H1 (cell line): ENCODE measurements around the gene DMC1. TPM values are rescaled to one million over a fixed set of nuclear protein-coding genes. Genes with fewer than 3 reads are reported as not detected.

Source experiments
- CTCF ChIA-PET: fragments of 300-600 bp; sonication (Branson Sonifier 250); formaldehyde crosslinking; loops from one replicate; lab custom pipeline; 2021; ENCODE audit not compliant: partially characterized antibody; lab: Charles Lee
- POLR2A ChIA-PET: fragments of 300-600 bp; sonication (Branson Sonifier 250); formaldehyde crosslinking; loops from one replicate; lab custom pipeline; 2021; ENCODE audit warnings: inconsistent platforms; ENCODE audit not compliant: partially characterized antibody; lab: Charles Lee
- DNase-seq, 2 experiments: peaks; one replicate each; pipeline versions ENCODE4 v3.0.0 to v3.0.0-alpha.2; 2010 to 2022; ENCODE audit warnings: low spot score in 2 of 2, low read depth in 1 of 2, mixed read lengths in 1 of 2
- FAIRE-seq: peaks from 2 replicates; lab custom pipeline; 2011; peaks lifted over from hg19 to GRCh38; lab: Jason Lieb, UNC
- H2AFZ ChIP-seq: 2 replicates; pipeline ENCODE4 v1.8.1; 2012; ENCODE audit warnings: low read length, inconsistent platforms
- H2AK5ac ChIP-seq: 2 replicates; pipeline ENCODE4 v1.6.1; 2013; ENCODE audit warnings: low read depth, low read length
- H2BK120ac ChIP-seq: replicated peaks from 2 replicates; pipeline ENCODE3; 2013; ENCODE audit warnings: low read depth, low read length, inconsistent platforms
- H2BK12ac ChIP-seq: 2 replicates; pipeline ENCODE4 v1.6.1; 2013; ENCODE audit warnings: low read depth, low read length
- H2BK15ac ChIP-seq: 2 replicates; pipeline ENCODE4 v1.6.1; 2013; ENCODE audit warnings: low read length
- H2BK20ac ChIP-seq: 2 replicates; pipeline ENCODE4 v1.6.1; 2013; ENCODE audit warnings: low read length
- H2BK5ac ChIP-seq: 2 replicates; pipeline ENCODE4 v1.6.1; 2013; ENCODE audit warnings: low read depth, low read length
- H3K14ac ChIP-seq: 2 replicates; pipeline ENCODE4 v1.6.1; 2013; ENCODE audit warnings: inconsistent platforms; ENCODE audit not compliant: insufficient read length
- H3K18ac ChIP-seq: 2 replicates; pipeline ENCODE4 v1.6.1; 2013; ENCODE audit warnings: low read length; ENCODE audit errors: extremely low read depth
- H3K23ac ChIP-seq: 2 replicates; pipeline ENCODE4 v1.6.1; 2013; ENCODE audit warnings: inconsistent platforms; ENCODE audit not compliant: insufficient read length
- H3K23me2 ChIP-seq: 2 replicates; pipeline ENCODE4 v1.6.1; 2013; ENCODE audit warnings: low read depth, low read length
- H3K27ac ChIP-seq: 2 replicates; pipeline ENCODE4 v1.6.1; 2011; ENCODE audit warnings: low read depth, low read length, inconsistent platforms
- H3K27me3 ChIP-seq, 4 experiments: replicated peaks in 1 of 4; 1 replicate in 1 of 4; 2 replicates in 3 of 4; pipeline versions ENCODE4 v1.6.1 to v1.8.1; 2011 to 2013; ENCODE audit warnings: low read length in 3 of 4, mild to moderate bottlenecking in 3 of 4, inconsistent platforms in 2 of 4, mixed read lengths in 2 of 4, moderate library complexity in 1 of 4; ENCODE audit not compliant: control insufficient read depth in 3 of 4, insufficient read depth in 3 of 4; ENCODE audit errors: extremely low read depth in 1 of 4
- H3K36me3 ChIP-seq, 4 experiments: 2 replicates each; pipeline versions ENCODE4 v1.6.1 to v1.8.1; 2011 to 2013; ENCODE audit warnings: mild to moderate bottlenecking in 4 of 4, low read length in 3 of 4, moderate library complexity in 2 of 4, control low read depth in 1 of 4, inconsistent platforms in 1 of 4; ENCODE audit not compliant: insufficient read depth in 4 of 4, control insufficient read depth in 2 of 4
- H3K4ac ChIP-seq: replicated peaks from 2 replicates; pipeline ENCODE3; 2013; ENCODE audit warnings: low read length, low read depth, mixed read lengths, inconsistent platforms; ENCODE audit not compliant: insufficient read length
- H3K4me1 ChIP-seq, 4 experiments: replicated peaks in 1 of 4; 1 replicate in 1 of 4; 2 replicates in 3 of 4; pipeline versions ENCODE4 v1.6.1 to v1.8.1; 2011 to 2013; ENCODE audit warnings: low read length in 3 of 4, inconsistent platforms in 2 of 4, mixed read lengths in 1 of 4; ENCODE audit not compliant: insufficient read depth in 4 of 4, control insufficient read depth in 3 of 4
- H3K4me2 ChIP-seq, 2 experiments: 2 replicates each; pipeline versions ENCODE4 v1.6.1 to v1.8.1; 2011 to 2013; ENCODE audit warnings: low read depth in 2 of 2, low read length in 2 of 2, control low read depth in 1 of 2, inconsistent platforms in 1 of 2, mild to moderate bottlenecking in 1 of 2; ENCODE audit not compliant: insufficient read depth in 1 of 2
- H3K4me3 ChIP-seq, 4 experiments: fragments of 200-600, 300-600 bp in 1 of 4; sonication (generic), shearing (Covaris generic), sonication (Bioruptor Twin) in 1 of 4; 2 replicates each; pipeline versions ENCODE4 v1.5.1 to v1.8.1; 2011 to 2016; ENCODE audit warnings: low read length in 4 of 4, low read depth in 3 of 4, control low read depth in 2 of 4, inconsistent platforms in 2 of 4, mild to moderate bottlenecking in 2 of 4, mixed read lengths in 1 of 4, moderate library complexity in 1 of 4; ENCODE audit not compliant: insufficient read depth in 2 of 4; ENCODE audit errors: extremely low read depth in 1 of 4
- H3K56ac ChIP-seq: replicated peaks from 2 replicates; pipeline ENCODE3; 2013; ENCODE audit warnings: low read depth, mild to moderate bottlenecking, mixed read lengths, low read length, inconsistent platforms; ENCODE audit not compliant: insufficient read length
- H3K79me1 ChIP-seq: 2 replicates; pipeline ENCODE4 v1.6.1; 2013; ENCODE audit warnings: low read depth, low read length, control low read depth
- H3K79me2 ChIP-seq, 2 experiments: 2 replicates each; pipeline versions ENCODE4 v1.6.1 to v1.8.1; 2012 to 2013; ENCODE audit warnings: low read length in 2 of 2, mild to moderate bottlenecking in 2 of 2, inconsistent platforms in 1 of 2; ENCODE audit not compliant: insufficient read depth in 2 of 2, control insufficient read depth in 1 of 2
- H3K9ac ChIP-seq, 4 experiments: replicated peaks in 1 of 4; 1 replicate in 1 of 4; 2 replicates in 3 of 4; pipeline versions ENCODE4 v1.6.1 to v1.8.1; 2011 to 2013; ENCODE audit warnings: low read depth in 3 of 4, low read length in 3 of 4, control low read depth in 2 of 4, mild to moderate bottlenecking in 2 of 4, moderate library complexity in 2 of 4, inconsistent platforms in 1 of 4; ENCODE audit errors: extremely low read depth in 1 of 4
- H3K9me3 ChIP-seq, 2 experiments: 2 replicates each; pipeline versions ENCODE4 v1.6.1 to v1.8.1; 2012 to 2013; ENCODE audit warnings: mild to moderate bottlenecking in 2 of 2, moderate library complexity in 2 of 2, control low read depth in 1 of 2, inconsistent platforms in 1 of 2, low read depth in 1 of 2, low read length in 1 of 2, mixed read lengths in 1 of 2; ENCODE audit not compliant: insufficient read depth in 2 of 2
- H4K20me1 ChIP-seq, 2 experiments: replicated peaks in 1 of 2; 2 replicates each; pipeline versions ENCODE3 to v1.8.1; 2011 to 2013; ENCODE audit warnings: inconsistent platforms in 2 of 2, low read length in 2 of 2, mild to moderate bottlenecking in 1 of 2; ENCODE audit not compliant: insufficient read depth in 2 of 2, control insufficient read depth in 1 of 2
- H4K5ac ChIP-seq: 2 replicates; pipeline ENCODE4 v1.6.1; 2013; ENCODE audit warnings: low read length, low read depth, mixed read lengths, inconsistent platforms; ENCODE audit not compliant: insufficient read length
- H4K8ac ChIP-seq: 2 replicates; pipeline ENCODE4 v1.8.0; 2013; ENCODE audit warnings: mild to moderate bottlenecking, moderate library complexity, low read length, inconsistent platforms; ENCODE audit not compliant: insufficient read depth; ENCODE audit errors: extremely low read depth
- H4K91ac ChIP-seq: replicated peaks from 2 replicates; pipeline ENCODE3; 2013; ENCODE audit warnings: low read length, mixed read lengths, inconsistent platforms; ENCODE audit not compliant: insufficient read length
- BACH1 ChIP-seq: IDR thresholded peaks from 2 replicates; pipeline ENCODE4 v1.6.1; 2012; ENCODE audit warnings: low read length, improper control_type of control experiment
- POLR2A ChIP-seq, 2 experiments: IDR thresholded peaks; 1 replicate in 1 of 2; 2 replicates in 1 of 2; pipeline ENCODE4 v1.6.1; 2011; ENCODE audit warnings: low read depth in 2 of 2, low read length in 2 of 2, mild to moderate bottlenecking in 2 of 2; ENCODE audit errors: control extremely low read depth in 1 of 2
- POLR2AphosphoS5 ChIP-seq: IDR thresholded peaks from 2 replicates; pipeline ENCODE4 v1.6.1; 2011; ENCODE audit warnings: low read depth, low read length
- TAF1 ChIP-seq: IDR thresholded peaks from 2 replicates; pipeline ENCODE4 v1.6.1; 2011; ENCODE audit warnings: mild to moderate bottlenecking, low read depth, low read length
- TBP ChIP-seq: IDR thresholded peaks from 2 replicates; pipeline ENCODE4 v1.6.1; 2011; ENCODE audit warnings: low read depth, low read length, improper control_type of control experiment
- WGBS, 2 experiments: shearing (Covaris generic) in 1 of 2; methylation state at CpG; one replicate each; pipeline versions ENCODE4 v1.1.6 to v1.1.7; 2013 to 2015; ENCODE audit warnings: low lambda C conversion rate in 2 of 2, mixed read lengths in 2 of 2, inconsistent platforms in 1 of 2, low coverage in 1 of 2, missing lambda C conversion rate in 1 of 2; ENCODE audit not compliant: insufficient replicate concordance in 2 of 2, insufficient coverage in 1 of 2, insufficient read length in 1 of 2; ENCODE audit errors: extremely low coverage in 1 of 2, missing lambda C conversion rate in 1 of 2; 5-methylcytosine and 5-hydroxymethylcytosine counted together
- polyA plus RNA-seq, 7 experiments: library from polyadenylated mRNA; depleted of rRNA in 3 of 7; stranded (reverse) in 5 of 7; unstranded in 2 of 7; fragments of >200 nt in 5 of 7; fragments of 200-250 nt in 2 of 7; gene quantifications; 1 replicate in 5 of 7; 2 replicates in 1 of 7; 4 replicates in 1 of 7; pipeline versions ENCODE4 v1.2.1 to v1.2.3, GENCODE V29; 2011 to 2013; ENCODE audit warnings: missing spikeins in 2 of 7, mixed read lengths in 2 of 7
- total RNA-seq: library from RNA; stranded (reverse); fragmentation: NEBNext Ultra II Directional; extraction: Animal tissue kit (Norgen Biotek cat#: 25700); gene quantifications from 2 replicates; pipeline ENCODE4 v1.2.1, GENCODE V29; 2021

DMC1 gene
- total and polyA plus RNA-seq, 2 of the 8 experiments (the other 6 are each of a cell fraction or from before 2014, with no cell fraction given): 3.8 to 7.2 TPM

GRCh38 chr22:38505541-38506117 is 64.4 kb downstream of the DMC1 start:
- CTCF ChIA-PET: no interaction called here
- H3K27ac ChIP-seq: peak overlapping the region; percentile 99
- H3K79me2 ChIP-seq: peaks cover 32 to 53% of the 10 kb centered on the region in 2 experiments

More at GRCh38 chr22:38505541-38506117, 64.4 kb downstream of the DMC1 start:
- WGBS, 2 experiments: 4% methylated on average over 26 of the region's 69 CpGs; no CpG with 5 or more reads in 1 of the 2 experiments
- Histone ChIP-seq H3K56ac (peak overlapping the region; percentile 99), H2BK120ac (peak overlapping the region; percentile 77), H3K36me3 (peaks cover 0 to 43% (median 10%) of the 10 kb centered on the region in 4 experiments; a peak in 5 of 8 replicates), H4K20me1 (peaks cover 16% of the 10 kb centered on the region in 2 experiments), H3K27me3 (no peaks in the 10 kb centered on the region), H3K4ac (peak overlapping the region; percentile 98), H2AK5ac (peak overlapping the region; percentile 94; the same call in 1 of the 2 replicates), H3K14ac (no peak overlapping the region), H2BK5ac (peak overlapping the region; percentile 100), H3K4me2 (peak overlapping the region; percentile 78 to 94), H3K18ac (peak overlapping the region; percentile 100), H4K91ac (peak overlapping the region; percentile 98), H3K9ac (peak overlapping the region; percentile 99 to 100 (median 100)), H4K8ac (peak overlapping the region; percentile 100), H2BK15ac (no peak overlapping the region), H3K79me1 (0 out of 2 replicates have a peak, but pooled peaks cover 3% of the 10 kb centered on the region), H2BK12ac (peak overlapping the region; percentile 94; the same call in 1 of the 2 replicates), H4K5ac (peak overlapping the region; percentile 99), H3K4me1 (peaks cover 0 to 11% (median 5%) of the 10 kb centered on the region in 4 experiments; a peak in 5 of 7 replicates), H3K9me3 (no peaks in the 10 kb centered on the region), H3K23ac (no peak overlapping the region), H2AFZ (no peak overlapping the region), H2BK20ac (no peak overlapping the region), H3K4me3 (peak overlapping the region; percentile 89 to 99 (median 96)), H3K23me2 (peaks cover 12% of the 10 kb centered on the region)
- TF ChIP-seq POLR2AphosphoS5 (peak; percentile 88), TBP (peak; percentile 22; the same call in 1 of the 2 replicates), POLR2A (IDR thresholded peaks at IDR 0.05; ENCODE audit: control extremely low read depth in 1 of 2, low read depth in 2 of 2, low read length in 2 of 2) (peak; percentile 52 to 68), BACH1 (no peak), TAF1 (peak; percentile 80)
- FAIRE-seq: no peak
- POLR2A ChIA-PET: interaction anchor here (4.4 to 32.5 kb wide), 2 partner anchors 12 to 30 kb away, joined by 24 to 1102 read pairs; partner anchors contain the start of gene KDELR3
- DNase-seq: no peak
